GM21786 (cell line): ENCODE results near the gene CHRND.

Experiments
- ATAC-seq: cut with Tn5 transposase; IDR thresholded peaks from one replicate; pipeline ENCODE4 v1.9.1; 2021; ENCODE audit not compliant: unreplicated experiment

CHRND gene

DNA sequence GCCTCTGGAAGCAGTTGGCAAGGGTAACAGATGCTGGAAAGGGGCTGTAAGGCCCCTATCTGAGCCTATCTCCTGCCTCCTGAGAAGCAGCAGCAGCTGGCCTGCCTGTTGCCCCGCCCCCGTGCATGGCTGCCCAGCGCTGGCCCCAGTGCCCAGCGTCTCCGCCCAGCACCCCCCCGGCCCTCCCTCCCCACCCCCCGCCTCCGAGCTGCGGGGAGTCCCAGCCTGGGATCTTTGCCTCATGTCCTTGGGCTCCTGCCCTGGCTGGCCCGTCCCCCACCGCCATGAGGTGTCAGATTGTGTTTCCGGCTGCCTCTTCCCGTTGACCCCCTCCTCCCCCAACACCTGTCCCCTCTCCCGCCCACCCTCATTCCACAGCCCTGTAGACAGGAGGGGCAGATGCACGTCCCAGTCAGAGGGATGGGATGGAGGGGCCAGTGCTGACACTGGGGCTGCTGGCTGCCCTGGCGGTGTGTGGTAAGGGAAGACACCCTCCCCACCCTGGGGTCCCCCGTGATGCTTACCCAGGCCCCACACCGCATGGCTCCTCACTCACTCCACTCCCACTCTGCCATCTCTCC is at the start of gene CHRND:
CHRND (plus strand) TSS at position 370 of the 581 bp plus-strand sequence; CDS start at position 426, 56 bp downstream.
- ATAC-seq = no peak

GRCh38 chr2:232476791-232477190 is 49.2 kb upstream of the CHRND start:
- no peak for ATAC-seq

DNA sequence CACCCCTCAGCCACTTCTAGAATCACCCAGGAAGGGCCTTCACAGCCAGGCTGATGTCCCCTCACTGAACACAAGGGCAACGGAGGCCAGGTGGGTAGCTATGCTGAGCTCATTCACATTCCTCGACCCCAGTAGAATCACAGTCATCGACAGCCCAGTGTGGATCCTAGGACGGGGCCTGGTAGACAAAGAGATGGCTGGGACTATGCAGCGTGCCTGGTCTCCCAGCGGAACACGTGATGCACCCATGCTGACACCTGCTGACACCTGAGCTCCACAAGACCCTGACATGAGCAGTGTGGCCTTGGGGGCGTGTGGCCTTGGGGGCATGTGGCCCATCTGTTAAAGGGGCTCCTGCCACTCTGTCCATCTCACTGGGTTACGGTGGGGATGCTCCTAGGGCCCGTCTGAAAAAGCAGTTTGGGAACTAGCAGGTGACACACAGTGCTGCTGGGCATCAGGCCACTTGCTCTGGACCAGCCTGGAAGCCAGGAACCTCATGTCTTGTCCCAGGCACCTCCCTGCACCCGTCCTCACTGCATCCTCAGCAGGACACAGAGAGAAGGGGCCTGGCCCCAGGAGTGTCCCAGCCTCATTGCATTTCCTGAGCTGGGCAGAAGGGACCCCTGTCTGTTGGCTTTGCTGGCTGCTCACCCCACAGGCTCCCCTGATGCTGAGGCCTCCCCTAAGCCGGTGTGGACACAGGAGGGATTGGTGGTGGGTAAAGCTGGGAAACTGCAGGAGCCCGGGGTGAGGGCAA is 48.0 kb upstream of the CHRND start:
- ATAC-seq = no peak

GRCh38 chr2:232478571-232479340 is 47.2 kb upstream of the CHRND start:
- no peak for ATAC-seq

DNA sequence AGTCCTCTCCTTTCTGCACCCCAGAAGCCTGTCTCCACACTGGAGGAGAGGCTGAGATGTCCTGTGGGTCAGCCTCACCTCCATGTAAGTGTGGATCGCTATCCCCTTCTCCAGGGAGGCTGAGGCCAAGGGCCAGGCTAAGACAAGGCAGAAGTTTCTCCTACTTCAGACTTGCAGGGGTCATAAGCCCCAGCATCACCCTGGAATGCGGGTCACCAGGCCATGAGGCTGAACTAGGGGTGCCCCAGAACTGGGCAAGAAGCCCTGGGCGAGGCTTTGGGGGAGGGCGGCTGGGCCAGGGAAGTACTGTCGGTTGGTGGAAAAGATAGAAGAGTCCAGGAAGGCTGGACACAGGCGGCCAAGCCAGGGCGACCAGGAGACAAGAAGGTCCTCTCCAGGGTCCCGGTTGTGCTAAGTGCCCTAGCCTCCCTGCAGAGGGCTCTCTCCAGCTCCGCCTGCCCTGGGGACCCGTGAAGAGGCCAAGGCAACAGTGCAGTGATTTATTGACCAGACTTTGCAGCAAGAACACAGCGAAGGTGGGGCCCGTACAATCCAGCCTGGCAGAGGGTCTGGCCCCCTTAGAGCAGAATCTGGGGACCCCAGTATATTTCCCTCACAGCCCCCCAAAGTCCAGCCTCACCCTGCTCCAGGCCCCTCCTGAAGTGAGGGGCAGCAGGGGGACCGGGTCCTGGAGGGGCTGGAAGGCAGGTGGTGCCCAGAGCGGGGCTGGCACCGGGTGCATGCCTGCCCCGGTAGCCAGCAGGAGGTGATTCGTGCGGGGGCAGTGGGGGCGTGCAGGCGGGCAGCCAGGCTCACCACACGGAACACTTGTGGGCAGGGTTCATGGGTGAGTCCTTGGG is 46.4 kb upstream of the CHRND start:
- ATAC-seq = no peak

- ATAC-seq = no peak
These were observed 45.5 kb upstream of the CHRND start for GRCh38 chr2:232480201-232481190.

- no peak for ATAC-seq
These were observed 44.4 kb upstream of the CHRND start for GRCh38 chr2:232481322-232482140.

DNA sequence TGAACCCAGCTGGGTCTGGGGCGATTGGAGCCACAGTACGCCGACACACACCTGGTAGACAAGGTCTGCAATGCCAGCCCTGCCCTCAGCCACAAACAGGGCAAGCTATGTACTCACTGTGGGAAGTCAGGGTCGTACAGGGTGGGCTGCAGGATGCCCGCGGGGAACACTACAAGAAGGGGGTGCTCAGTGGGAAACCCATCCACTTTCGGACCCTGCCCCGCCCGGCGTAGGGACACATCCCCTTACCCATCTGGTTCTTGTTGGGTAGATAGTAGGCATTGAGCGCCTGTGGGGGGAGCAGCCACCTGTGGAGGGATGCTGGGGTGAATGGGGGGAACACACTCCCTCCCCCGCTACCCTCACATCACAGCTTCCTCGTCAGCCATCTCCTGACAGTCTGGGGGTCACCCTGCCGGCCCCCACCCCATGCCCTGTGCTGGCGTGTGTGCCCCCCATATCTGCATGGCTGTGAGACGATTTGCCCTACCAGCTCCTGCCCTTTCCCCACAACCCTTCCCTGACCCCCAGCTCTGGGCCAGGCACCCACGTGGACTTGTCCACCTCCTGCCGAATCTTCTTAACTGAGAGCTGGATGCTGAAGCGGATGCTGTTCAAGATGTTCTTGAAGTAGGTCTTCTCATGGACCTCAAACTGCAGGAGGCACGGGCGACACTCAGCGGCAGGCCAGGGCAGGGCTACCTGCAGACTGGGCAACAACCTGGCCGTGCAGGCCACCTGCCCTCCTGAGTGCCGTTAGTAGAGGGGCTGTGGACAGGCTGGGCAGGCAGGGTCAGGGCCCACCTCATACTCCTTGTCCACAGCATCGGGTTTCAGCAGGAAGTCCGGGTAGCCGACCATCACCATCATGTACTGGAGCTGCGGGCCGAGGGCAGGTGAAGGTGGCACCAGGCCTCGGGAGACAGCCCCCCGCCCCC is 43.4 kb upstream of the CHRND start:
- ATAC-seq = no peak

DNA sequence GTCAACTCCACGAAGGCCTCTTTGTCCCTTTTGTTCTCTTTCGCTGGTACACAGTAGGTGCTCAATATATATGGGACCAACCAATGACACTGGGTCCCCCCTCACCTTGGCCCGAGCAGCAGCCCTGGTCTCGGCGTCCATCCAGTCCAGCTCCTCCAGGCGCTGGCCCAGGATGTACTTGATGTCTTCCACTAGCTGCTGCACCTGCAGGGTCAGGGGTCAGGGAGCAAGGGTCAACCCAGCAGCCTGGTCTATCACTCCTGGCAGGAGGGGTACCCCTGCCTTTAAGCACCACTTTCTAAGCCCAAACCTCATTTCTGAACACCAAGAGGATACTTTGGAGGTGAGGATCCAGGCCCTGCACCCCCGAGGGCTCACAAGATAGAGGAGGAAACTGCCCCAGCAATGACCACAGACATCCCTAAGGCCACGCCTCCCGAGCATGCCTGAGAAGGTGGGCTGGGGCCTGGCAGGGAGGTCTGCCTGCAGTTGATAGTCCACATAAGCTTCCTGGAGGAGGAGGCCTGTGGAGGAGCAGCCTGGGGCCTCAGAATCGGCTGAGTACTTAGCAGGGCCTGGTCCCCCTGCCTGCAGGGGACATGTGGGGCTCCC is 42.5 kb upstream of the CHRND start:
- no peak for ATAC-seq

DNA sequence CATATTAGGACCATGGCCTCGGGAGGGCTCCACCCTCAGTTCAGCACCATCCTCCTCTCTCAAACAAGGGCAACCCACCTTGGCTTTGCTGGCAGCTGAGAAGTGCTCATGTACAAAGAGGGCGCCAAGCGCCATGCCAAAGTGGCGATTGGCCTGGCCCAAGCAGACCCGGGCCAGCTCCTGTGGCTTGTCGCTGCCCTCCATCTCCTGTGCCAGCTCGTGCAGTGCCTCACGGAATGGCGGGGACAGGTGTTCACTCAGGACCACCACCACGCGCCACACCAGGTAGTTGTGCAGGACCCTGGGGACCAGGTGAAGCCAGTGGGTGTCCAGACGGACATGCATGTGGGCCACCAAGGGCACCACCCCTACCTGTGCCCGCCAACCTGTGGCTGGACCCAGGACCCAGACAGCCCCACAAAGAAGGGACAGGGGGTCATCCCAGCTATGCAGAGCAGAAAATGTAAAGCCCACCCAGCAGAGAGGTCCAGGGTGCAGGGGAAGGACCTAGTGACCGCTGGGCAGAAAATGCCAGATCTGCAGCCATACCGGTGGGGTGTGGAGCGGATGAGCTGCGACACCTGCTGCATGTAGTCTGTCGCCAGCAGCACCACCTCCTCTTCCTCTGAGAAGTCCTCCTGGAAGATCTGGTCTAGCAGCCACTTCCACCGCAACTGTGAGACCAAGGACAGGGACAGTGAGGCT is 41.9 kb upstream of the CHRND start:
- ATAC-seq = no peak

GRCh38 chr2:232484628-232485347 is 41.2 kb upstream of the CHRND start:
- ATAC-seq = no peak

DNA sequence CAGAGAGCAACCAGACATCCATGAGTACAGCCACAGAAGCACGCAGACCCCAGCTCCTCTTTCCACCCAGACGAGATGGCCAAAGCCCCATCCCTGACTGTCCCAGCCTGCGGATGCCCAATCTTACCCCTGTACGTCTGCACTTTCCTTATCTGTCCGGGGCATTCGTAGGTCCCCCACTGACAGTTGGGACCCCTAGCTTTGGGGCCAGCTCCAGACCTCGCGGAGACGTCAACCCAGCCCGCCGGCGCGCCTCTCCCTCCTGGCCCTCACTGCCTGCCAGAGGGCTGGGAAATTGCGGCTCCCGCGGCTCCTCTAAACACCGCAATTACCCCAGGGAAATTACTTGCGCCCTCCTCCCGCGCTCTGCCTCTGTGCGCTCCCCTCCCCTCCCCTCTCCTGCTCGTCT is 40.6 kb upstream of the CHRND start:
- ATAC-seq = no peak

- ATAC-seq = no peak
These were observed 40.0 kb upstream of the CHRND start for GRCh38 chr2:232485757-232486557.

DNA sequence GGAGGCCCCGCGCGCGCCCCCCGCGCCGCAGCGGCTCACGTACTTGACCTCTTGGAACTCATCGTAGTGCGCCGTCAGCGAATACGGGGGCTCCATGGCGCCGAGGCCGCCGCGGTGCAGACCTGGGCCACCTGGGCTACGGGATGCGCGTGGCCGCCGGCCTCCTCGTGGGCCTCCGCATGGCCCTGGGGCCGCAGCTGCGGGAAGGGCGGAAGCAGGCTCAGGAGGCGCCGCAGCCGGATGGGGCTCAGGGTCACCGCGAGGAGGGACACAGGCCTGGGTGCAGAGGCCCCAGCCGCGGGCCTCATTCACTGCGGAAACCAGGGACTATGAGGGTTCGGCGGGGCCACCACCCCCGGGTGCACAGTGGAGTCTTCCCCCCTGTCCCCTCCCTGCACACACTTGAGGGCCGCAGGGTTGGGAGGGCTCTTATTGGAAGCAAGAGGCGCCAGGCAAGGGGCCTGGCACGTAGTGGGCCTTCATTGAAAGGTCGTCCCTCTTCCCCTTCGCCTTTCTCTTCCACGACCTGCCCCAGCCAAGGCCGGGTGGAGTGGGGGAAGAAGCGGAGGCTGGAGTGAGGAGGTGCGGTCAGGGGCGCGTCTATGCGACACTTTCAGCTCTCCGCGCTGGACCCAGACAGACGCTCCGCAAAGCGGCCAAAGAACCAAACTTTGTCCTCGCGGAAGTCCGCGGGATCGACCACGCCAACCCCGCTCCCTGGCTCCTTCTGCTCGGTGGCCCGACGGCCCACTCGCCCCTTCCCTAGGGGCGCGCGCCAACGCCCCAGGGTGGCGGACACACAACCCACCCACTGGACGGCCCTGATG is 39.2 kb upstream of the CHRND start:
- no peak for ATAC-seq
